ENCODE results near the gene RALGAPA2. TPM values are rescaled to one million over a fixed set of nuclear protein-coding genes. Genes with fewer than 3 reads are reported as not detected.

The RALGAPA2 gene
- total RNA-seq, 4 donors from 2014 or later = 18.4 to 27.4 (median 25.2) TPM

- ATAC-seq = no peak
- Histone ChIP-seq H3K27ac (no peak overlapping the region), H3K9me3 (no peaks in the 10 kb centered on the region), H3K4me3 (no peak overlapping the region), H3K27me3 (no peaks in the 10 kb centered on the region), H3K36me3 (peaks cover 0 to 51% of the 10 kb centered on the region in 2 donors), H3K4me1 (no peaks in the 10 kb centered on the region)
- 89 to 100% methylated on average over 2 of the region's 2 CpGs for WGBS, 2 donors (ENCODE audit: low coverage in 1 of 2)
- TF ChIP-seq CTCF (IDR thresholded peaks at IDR 0.05) (no peak), POLR2A (IDR thresholded peaks at IDR 0.05) (no peak), POLR2AphosphoS5 (IDR thresholded peaks at IDR 0.05) (no peak), EP300 (IDR thresholded peaks at IDR 0.05) (no peak)
These were observed 87.5 kb downstream of the RALGAPA2 start for GRCh38 chr20:20624914-20625313.

- no peak overlapping the region for H3K4me3 ChIP-seq
- no peak for ATAC-seq
- no peak for TF ChIP-seq POLR2A (IDR thresholded peaks at IDR 0.05)
- no peak for TF ChIP-seq EP300 (IDR thresholded peaks at IDR 0.05)
- no peaks in the 10 kb centered on the region for H3K9me3 ChIP-seq
- H3K4me1 ChIP-seq = no peaks in the 10 kb centered on the region
- H3K27ac ChIP-seq = no peak overlapping the region
- WGBS, 2 donors (ENCODE audit: low coverage in 1 of 2) = 75 to 85% methylated on average over 1 of the region's 1 CpG
- peaks cover 0 to 53% of the 10 kb centered on the region in 2 donors for H3K36me3 ChIP-seq
- no peaks in the 10 kb centered on the region for H3K27me3 ChIP-seq
These were observed 91.2 kb downstream of the RALGAPA2 start for GRCh38 chr20:20621195-20621594.

GRCh38 chr20:20614391-20614790 lies 98.1 kb downstream of the RALGAPA2 start:
- ATAC-seq = no peak
- Histone ChIP-seq H3K36me3 (peaks cover 0 to 86% of the 10 kb centered on the region in 2 donors), H3K4me1 (peaks cover 0 to 5% (median 0%) of the 10 kb centered on the region in 3 donors), H3K27ac (no peak overlapping the region), H3K4me3 (no peak overlapping the region), H3K9me3 (no peaks in the 10 kb centered on the region), H3K27me3 (no peaks in the 10 kb centered on the region)
- TF ChIP-seq POLR2A (IDR thresholded peaks at IDR 0.05) (no peak), EP300 (IDR thresholded peaks at IDR 0.05) (no peak), POLR2AphosphoS5 (IDR thresholded peaks at IDR 0.05) (no peak), CTCF (IDR thresholded peaks at IDR 0.05) (no peak)
- WGBS, 2 donors (ENCODE audit: low coverage in 1 of 2) = 77 to 93% methylated on average over 1 to 3 of the region's 3 CpGs

- no peaks in the 10 kb centered on the region for H3K9me3 ChIP-seq
These were observed 100.2 kb downstream of the RALGAPA2 start for GRCh38 chr20:20612251-20612650.

GRCh38 chr20:20611167-20611566 lies 101.3 kb downstream of the RALGAPA2 start:
- no peaks in the 10 kb centered on the region for H3K9me3 ChIP-seq
- TF ChIP-seq POLR2AphosphoS5 (IDR thresholded peaks at IDR 0.05) = no peak
- TF ChIP-seq CTCF (IDR thresholded peaks at IDR 0.05) = no peak
- no peak for TF ChIP-seq POLR2A (IDR thresholded peaks at IDR 0.05)
- TF ChIP-seq EP300 (IDR thresholded peaks at IDR 0.05) = no peak
- H3K4me1 ChIP-seq = peaks cover 0 to 5% (median 0%) of the 10 kb centered on the region in 3 donors
- no peak for ATAC-seq
- H3K27ac ChIP-seq = no peak overlapping the region
- H3K36me3 ChIP-seq = peaks cover 0 to 58% of the 10 kb centered on the region in 2 donors
- 67 to 70% methylated on average over 1 of the region's 1 CpG for WGBS, 2 donors (ENCODE audit: low coverage in 1 of 2)
- H3K4me3 ChIP-seq = no peak overlapping the region
- H3K27me3 ChIP-seq = no peaks in the 10 kb centered on the region

More at GRCh38 chr20:20612251-20612650, 100.2 kb downstream of the RALGAPA2 start:
- H3K4me3 ChIP-seq = no peak overlapping the region
- H3K36me3 ChIP-seq = peaks cover 0 to 67% of the 10 kb centered on the region in 2 donors
- 69 to 75% methylated on average over 2 of the region's 2 CpGs for WGBS, 2 donors (ENCODE audit: low coverage in 1 of 2)
- no peak for ATAC-seq
- H3K4me1 ChIP-seq = peaks cover 0 to 5% (median 0%) of the 10 kb centered on the region in 3 donors
- TF ChIP-seq CTCF (IDR thresholded peaks at IDR 0.05) (no peak), POLR2A (IDR thresholded peaks at IDR 0.05) (no peak), EP300 (IDR thresholded peaks at IDR 0.05) (no peak), POLR2AphosphoS5 (IDR thresholded peaks at IDR 0.05) (no peak)
- no peaks in the 10 kb centered on the region for H3K27me3 ChIP-seq
- no peak overlapping the region for H3K27ac ChIP-seq
